ENCODE measurements around the gene PHTF1.

PHTF1 gene

GRCh38 chr1:113666126-113666525 lies 93.2 kb downstream of the PHTF1 start:
- no peak for DNase-seq (ENCODE audit: low spot score)

DNA sequence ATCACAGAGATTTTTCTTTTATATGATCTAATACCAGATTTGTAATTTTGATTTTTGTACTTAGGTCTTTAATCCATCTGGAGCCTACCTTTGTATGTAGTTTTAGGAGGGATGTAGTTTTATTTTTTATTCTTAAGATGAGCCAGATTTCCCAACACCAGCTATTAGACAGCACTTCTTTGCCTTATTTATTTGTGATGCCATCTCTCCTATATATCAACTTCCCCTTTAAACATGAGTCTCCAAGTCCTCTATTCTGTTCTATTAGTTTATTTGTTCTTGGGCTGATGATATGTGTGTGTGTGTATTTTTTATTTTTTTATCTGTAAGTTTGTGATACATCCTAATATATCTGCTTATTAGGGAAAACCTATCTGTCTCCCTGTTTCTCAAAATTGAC lies 94.2 kb downstream of the PHTF1 start:
- DNase-seq (ENCODE audit: low spot score): no peak

DNA sequence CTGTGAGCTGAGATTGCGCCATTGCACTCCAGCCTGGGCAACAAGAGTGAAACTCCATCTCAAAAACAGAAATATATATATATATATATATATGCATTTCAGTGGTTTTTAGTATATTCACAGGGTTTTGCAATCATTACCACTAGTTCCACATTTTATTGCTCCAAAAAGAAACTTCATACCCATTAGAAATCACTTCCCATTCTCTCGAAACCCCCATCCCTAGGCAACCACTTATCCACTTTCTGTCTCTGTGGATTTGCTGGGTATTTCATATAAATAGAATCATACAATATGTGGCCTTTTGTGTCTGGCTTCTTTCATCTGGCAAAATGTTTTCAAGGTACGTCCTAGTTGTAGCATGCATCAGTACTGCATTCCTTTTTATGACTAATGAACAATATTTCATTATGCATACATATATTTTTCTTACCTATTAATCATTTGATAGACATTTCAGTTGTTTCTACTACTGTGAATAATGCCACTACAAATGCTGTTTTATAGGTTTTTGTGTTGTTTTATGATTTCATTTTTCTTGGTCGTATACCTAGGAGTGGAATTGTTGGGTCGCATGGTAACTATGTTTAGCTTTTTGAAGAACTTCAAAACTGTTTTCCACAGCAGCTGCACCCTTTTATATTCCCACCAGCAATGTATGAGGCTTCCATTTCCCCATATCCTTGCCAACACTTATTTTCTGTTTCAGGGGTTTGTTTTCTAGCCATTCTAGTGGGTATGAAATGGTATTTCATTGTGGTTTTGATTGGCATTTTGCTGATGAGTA lies 95.9 kb downstream of the PHTF1 start:
- DNase-seq (ENCODE audit: low spot score): no peak

DNA sequence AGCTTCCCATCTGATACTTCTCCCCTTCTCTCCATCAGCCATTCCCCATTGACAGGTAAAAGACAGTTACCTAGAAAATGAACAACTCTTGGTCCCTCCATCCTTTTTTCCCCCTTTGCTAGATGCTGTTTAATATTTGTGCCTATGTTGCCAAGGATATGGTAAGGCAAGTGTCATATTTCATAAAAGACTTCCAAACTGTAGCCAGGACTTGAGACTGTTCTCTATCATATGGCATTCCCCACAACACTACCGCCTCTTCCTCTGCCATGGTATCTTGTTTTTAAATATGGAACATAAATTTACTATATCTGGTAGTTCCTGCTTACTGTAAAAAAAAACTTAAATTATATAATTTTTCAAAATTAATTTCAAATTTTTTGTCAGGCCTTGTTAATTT lies 97.2 kb downstream of the PHTF1 start:
- DNase-seq (ENCODE audit: low spot score): no peak

- DNase-seq (ENCODE audit: low spot score): no peak
Measured at GRCh38 chr1:113660088-113660487, 99.2 kb downstream of the PHTF1 start.

GRCh38 chr1:113659556-113659955 lies 99.7 kb downstream of the PHTF1 start:
- DNase-seq (ENCODE audit: low spot score): no peak

DNA sequence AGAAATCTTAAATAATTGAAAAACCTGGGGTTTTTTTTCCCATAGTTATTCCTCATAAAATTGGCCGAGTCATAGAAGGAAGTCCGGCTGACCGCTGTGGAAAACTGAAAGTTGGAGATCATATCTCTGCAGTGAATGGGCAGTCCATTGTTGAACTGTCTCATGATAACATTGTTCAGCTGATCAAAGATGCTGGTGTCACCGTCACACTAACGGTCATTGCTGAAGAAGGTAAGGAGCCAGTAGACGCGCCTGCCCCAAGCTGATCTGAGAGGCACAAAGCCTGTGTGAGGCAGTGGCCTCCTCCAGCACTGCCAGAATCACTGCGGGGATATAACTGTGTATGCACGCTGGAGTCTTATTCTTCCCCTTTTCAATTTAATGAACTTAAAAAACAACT lies 100.3 kb downstream of the PHTF1 start:
- DNase-seq (ENCODE audit: low spot score): no peak

DNA sequence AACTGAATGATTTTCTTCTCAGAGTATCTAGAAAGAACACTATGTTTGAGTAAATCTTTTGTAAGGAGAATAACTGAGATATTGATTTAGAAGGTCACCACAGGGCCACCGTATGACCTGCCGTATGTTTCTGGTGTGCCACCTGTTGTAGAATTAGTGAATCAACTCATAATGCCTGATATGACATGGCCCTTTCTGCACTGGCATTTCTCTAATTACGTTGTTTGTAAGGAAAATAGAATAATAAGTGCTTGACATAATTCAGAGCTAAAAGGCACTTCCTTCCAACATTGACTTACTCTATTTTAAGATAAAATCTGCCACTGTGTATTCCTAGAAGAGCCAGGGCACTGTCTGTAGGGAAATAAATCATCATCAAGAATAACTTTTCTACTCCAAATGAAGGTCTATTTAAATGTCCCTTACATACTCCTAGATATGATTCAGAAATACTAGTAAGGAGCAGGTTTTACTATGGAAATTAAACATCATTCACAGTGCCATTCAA lies 101.7 kb downstream of the PHTF1 start:
- DNase-seq (ENCODE audit: low spot score): no peak

- DNase-seq (ENCODE audit: low spot score): no peak
Measured at GRCh38 chr1:113657126-113657525, 102.2 kb downstream of the PHTF1 start.

GRCh38 chr1:113654883-113655282 lies 104.4 kb downstream of the PHTF1 start:
- DNase-seq (ENCODE audit: low spot score): no peak

DNA sequence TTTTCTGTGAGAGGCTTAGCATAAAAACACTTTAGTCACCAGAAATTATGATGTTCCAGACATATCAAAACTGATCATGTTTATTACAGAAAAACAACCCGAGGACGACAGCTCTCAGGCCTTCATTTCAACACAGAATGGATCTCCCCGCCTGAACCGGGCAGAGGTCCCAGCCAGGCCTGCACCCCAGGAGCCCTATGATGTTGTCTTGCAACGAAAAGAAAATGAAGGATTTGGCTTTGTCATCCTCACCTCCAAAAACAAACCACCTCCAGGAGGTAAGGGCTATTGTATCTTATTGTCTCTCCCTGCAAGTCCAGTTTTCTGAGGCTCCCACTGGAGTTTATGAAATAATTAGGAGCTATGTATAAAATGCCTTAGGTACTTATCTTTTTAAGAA lies 105.5 kb downstream of the PHTF1 start:
- no peak for DNase-seq (ENCODE audit: low spot score)

GRCh38 chr1:113652771-113653170 lies 106.5 kb downstream of the PHTF1 start:
- DNase-seq (ENCODE audit: low spot score): no peak

- no peak for DNase-seq (ENCODE audit: low spot score)
Measured at GRCh38 chr1:113648478-113648877, 110.8 kb downstream of the PHTF1 start.

DNA sequence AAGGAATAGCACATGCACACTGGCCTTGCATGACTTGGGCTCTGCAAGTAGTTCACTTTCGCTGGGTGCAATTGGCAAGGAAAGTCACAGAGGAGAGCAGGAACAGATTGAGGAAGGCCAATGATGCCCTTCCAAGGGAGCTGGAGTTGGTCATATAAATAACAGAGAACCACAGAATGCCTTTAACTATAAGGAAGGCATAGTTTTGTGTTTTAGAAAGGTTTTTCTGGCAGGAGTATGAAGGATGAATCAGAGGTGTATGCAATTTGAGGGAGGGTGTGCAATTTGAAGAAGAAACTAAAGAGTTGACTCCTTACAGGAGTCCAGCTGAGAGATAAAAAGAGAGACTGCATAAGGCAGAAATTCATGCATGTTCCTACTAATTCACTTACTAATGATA lies 112.1 kb downstream of the PHTF1 start:
- no peak for DNase-seq (ENCODE audit: low spot score)
